ENCODE results near the gene CAPN12.

The CAPN12 gene

GRCh38 chr19:38698225-38699026 is 45.8 kb downstream of the CAPN12 start:
- TF ChIP-seq POLR2AphosphoS5 (IDR thresholded peaks at IDR 0.05; ENCODE audit: low read depth), result no peak
- no peak for TF ChIP-seq SPI1 (IDR thresholded peaks at IDR 0.05; ENCODE audit: borderline replicate concordance, low read depth)
- no peak for TF ChIP-seq GABPA (IDR thresholded peaks at IDR 0.05; ENCODE audit: low read depth)
- no peak for TF ChIP-seq CTCF (IDR thresholded peaks at IDR 0.05; ENCODE audit: insufficient read depth, low read length)
- TF ChIP-seq REST (IDR thresholded peaks at IDR 0.05; ENCODE audit: insufficient replicate concordance, low read depth), result no peak
- no peaks in the 10 kb centered on the region for H3K27me3 ChIP-seq (ENCODE audit: insufficient read depth, poor library complexity, severe bottlenecking)

GRCh38 chr19:38697641-38698071 is 46.6 kb downstream of the CAPN12 start:
- no peaks in the 10 kb centered on the region for H3K27me3 ChIP-seq (ENCODE audit: insufficient read depth, poor library complexity, severe bottlenecking)
- H3K4me3 ChIP-seq (replicated peaks; ENCODE audit: insufficient read depth, low read length), result no peak overlapping the region
- H3K27ac ChIP-seq (replicated peaks), result no peak overlapping the region
- no peak for TF ChIP-seq GABPA (IDR thresholded peaks at IDR 0.05; ENCODE audit: low read depth)
- no peak for TF ChIP-seq CTCF (IDR thresholded peaks at IDR 0.05; ENCODE audit: insufficient read depth, low read length)
- no peak for TF ChIP-seq SPI1 (IDR thresholded peaks at IDR 0.05; ENCODE audit: borderline replicate concordance, low read depth)
- TF ChIP-seq POLR2AphosphoS5 (IDR thresholded peaks at IDR 0.05; ENCODE audit: low read depth), result no peak
- TF ChIP-seq REST (IDR thresholded peaks at IDR 0.05; ENCODE audit: insufficient replicate concordance, low read depth), result no peak
- no peak for DNase-seq (ENCODE audit: low read depth in 1 of 2, low spot score in 1 of 2)

More at GRCh38 chr19:38698225-38699026, 45.8 kb downstream of the CAPN12 start:
- H3K27ac ChIP-seq (replicated peaks), result no peak overlapping the region
- H3K4me3 ChIP-seq (replicated peaks; ENCODE audit: insufficient read depth, low read length), result no peak overlapping the region
- no peak for DNase-seq (ENCODE audit: low read depth in 1 of 2, low spot score in 1 of 2)

- H3K27me3 ChIP-seq (ENCODE audit: insufficient read depth, poor library complexity, severe bottlenecking), result no peaks in the 10 kb centered on the region
- DNase-seq (ENCODE audit: low read depth in 1 of 2, low spot score in 1 of 2), result no peak
- H3K27ac ChIP-seq (replicated peaks), result no peak overlapping the region
- no peak for TF ChIP-seq SPI1 (IDR thresholded peaks at IDR 0.05; ENCODE audit: borderline replicate concordance, low read depth)
- no peak for TF ChIP-seq CTCF (IDR thresholded peaks at IDR 0.05; ENCODE audit: insufficient read depth, low read length)
- no peak for TF ChIP-seq REST (IDR thresholded peaks at IDR 0.05; ENCODE audit: insufficient replicate concordance, low read depth)
- no peak for TF ChIP-seq POLR2AphosphoS5 (IDR thresholded peaks at IDR 0.05; ENCODE audit: low read depth)
- no peak for TF ChIP-seq GABPA (IDR thresholded peaks at IDR 0.05; ENCODE audit: low read depth)
- no peak overlapping the region for H3K4me3 ChIP-seq (replicated peaks; ENCODE audit: insufficient read depth, low read length)
Measured at GRCh38 chr19:38697197-38697596, 47.1 kb downstream of the CAPN12 start.

All from HL-60 (cell line).